HG03135 (cell line): Measurements from ENCODE around the gene LGR4.

Source experiments
- ATAC-seq: cut with Tn5 transposase; IDR thresholded peaks from one replicate; pipeline ENCODE4 v1.9.1; 2021; ENCODE audit warnings: mild to moderate bottlenecking, moderate library complexity; ENCODE audit not compliant: unreplicated experiment

The LGR4 gene

DNA sequence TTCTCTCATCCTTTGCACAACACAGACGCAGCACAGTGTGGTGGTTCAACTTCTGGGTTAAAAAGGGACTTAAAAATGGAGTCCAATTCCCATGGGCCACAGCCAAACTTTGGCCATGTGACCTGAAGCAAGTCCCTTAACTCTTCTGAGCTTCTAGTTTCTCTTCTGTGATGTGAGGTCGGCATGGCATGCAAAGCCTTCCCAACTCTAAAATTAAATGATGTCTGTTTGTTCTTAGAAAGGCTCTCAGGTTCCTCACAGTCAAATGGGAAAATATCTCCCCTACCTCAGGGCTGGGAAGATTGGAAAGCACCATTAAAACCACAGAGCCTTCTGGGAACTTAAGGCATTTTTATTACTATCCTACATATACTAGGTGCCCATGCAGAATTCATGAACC lies 38.8 kb downstream of the LGR4 start:
- no peak for ATAC-seq

DNA sequence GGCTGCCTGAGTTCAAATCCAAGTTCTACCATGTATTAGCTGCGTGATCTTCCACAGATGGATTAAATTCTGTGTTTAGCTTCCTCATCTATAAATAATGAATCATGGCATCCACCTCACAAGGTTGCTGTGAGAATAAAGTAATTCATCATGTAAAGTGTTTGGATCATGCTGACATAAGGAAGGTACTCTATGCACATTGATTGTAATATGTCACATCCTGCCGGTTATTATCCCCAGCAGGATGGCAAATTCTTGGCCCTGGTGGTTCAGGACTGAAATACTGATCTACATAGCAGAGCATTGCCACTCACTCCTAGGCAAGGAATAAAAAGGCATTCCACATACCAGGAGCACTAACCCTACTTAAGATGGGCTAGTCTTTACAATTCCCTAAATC lies 40.8 kb downstream of the LGR4 start:
- no peak for ATAC-seq

DNA sequence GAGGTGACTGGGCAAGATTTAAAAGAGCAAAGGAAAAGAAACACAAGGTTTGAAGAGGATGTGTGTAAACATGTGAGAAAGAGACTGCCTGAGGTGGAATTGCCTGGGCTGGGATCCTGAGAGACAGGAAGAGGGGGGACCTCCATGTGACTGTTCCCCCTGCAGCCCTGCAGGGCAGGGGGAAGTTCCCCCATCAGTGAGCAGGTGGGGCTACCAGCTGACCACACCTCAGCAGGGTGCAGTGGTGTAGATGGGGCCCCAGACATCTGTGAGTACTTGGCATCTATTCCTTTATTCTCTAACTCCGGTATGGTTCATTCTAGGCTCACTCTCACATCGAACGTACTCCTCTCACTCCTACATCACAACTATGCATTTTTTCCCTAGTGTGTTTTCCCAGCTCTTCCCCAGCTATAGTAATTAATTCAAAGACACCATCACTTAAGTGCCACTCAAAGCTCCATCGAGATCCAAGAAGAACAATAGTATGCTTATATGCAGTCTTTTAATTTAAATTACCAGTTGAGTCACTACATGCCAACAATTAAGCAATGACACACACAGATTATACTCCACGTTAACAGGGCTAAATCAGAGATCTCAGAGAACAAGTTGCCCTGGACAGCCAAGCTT lies 42.7 kb downstream of the LGR4 start:
- ATAC-seq: no peak

DNA sequence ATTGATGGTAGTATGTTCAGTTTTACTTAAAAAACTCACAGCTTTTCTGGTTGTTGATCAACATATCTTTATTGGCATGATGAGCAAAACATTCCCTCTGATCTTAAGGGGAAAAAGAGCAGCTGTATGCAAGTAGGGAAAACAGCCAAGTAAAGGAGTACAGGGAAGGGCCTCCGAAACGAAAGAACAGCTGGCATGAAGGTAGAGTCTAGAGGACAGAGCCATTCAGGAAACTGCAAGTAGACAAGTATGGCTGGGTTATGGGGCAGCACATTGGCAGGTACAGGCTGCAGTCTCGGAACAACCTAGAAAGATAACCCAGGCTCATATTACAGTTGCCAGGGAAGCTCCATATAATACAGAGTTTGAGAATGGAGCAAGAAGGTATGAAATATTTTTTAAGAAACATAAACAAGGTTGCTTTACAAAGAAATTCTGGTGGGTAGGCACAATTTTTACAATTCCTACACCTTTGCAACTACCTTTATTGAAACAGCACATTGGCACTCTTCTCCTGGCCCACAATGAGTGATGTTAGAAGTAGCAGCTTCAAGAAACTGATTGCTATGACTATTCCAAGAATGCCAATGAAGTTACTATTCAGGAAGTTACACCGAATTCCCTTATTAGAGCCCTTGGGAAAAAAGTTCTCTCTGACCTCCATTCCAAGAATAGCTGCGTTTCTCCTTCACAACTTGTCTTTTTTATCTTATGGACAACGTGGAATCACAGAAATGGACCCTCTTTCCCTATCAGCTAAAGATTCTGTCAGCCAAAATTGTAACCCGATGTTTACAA lies 45.2 kb downstream of the LGR4 start:
- no peak for ATAC-seq

DNA sequence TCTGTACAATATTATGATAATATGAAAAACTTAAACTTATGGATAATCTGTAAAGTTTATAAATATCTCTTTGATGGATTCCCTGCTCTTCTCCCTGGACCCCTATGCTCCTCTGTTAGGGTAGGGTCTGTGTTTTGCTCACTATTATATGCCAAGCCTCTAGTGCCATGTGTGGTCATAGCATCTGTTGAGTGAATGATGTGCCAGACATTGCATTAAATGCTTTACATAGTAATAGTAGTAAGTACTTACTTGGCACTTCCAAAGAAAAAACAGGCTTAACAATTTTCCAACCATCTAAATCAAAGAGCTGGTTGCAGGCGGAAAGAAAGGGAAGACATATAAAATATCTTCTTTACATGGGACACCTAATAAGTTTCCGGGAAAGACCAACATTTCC lies 46.8 kb downstream of the LGR4 start:
- ATAC-seq: no peak

DNA sequence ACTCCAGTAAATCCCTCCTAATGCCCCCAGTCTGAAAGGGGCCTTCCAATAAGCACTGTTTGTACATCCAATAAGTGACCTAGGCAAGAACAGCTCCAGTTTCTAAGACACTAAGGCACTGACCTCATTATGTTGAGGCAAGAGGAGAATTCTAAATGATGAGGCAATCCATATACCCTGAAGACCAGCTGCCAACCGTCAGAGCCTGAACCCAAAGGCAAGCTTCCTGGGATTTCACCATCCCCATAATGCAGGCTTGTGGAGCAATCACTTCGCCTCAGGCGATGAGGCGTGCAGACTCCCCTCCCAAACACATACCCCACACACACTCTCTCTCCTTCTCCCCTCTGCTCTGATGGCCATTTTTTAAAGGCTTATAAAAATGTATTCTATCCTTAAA lies 49.5 kb downstream of the LGR4 start:
- no peak for ATAC-seq

DNA sequence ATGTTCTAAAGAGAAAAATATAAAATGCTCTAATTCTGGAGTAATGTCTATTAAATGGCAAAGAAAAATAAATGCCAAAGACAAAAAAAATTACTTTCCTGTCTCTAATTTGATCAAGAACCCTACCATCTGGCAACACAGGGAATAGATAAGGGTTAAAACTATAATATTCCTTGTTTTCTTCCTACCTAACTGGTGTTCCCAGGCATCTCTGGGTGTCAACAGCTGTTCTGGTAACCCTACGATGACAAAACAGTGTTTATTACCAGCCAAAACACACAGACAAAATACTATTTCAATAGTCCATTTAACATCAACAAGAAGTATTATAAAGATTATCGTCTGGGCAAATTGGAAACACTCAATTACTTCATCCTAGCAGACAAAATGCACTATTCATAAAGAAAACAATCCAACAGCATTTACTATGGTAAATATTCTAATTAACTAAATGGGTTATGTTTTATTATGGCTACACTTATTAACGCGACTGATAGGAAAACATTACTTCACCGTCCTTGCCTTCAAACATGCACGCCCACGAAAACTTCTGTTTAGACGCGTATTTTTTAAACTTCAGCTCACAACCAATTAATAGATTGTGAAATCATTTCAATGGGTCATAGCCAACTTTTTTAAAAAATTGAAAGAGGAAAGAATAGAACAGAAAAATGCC lies 50.6 kb downstream of the LGR4 start:
- ATAC-seq: no peak

DNA sequence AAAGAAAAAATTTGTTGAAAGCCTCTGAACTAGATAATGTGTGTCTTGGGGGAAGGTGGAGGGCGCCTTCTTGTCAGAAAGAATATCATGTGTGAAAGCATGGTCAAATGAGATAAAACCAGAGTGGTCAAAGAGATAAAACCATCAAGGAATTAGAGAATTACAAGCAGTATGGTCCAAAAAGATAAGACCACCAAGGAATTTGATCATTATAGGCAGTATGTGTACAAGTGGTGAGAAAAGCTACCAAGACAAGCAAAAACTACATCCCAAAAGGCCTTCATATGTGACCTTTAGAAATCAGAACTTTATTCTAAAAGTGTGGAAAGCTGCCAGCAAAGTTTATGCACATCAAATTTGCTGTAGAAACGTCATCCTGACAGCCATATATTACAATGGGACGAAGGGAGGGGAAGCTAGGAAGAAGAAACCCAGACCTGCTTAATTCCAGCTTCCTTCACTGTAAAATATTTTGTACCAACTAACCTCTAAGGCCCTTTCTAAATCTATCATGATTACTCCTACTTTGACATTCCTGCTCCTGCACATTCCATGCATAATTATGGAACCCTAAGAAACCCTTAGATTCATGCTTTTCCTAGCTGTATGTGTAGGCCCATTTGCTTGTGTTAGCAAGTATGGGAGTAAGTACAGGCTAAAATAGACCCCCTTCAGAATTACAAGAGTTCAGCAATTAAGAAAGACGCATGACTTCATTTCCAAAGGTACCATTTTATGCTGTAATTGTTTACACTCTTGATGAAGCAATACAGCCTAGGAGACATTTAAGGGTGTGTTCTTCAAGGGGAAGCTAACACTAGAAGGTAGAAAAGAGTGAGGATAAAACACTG lies 51.6 kb downstream of the LGR4 start:
- no peak for ATAC-seq

DNA sequence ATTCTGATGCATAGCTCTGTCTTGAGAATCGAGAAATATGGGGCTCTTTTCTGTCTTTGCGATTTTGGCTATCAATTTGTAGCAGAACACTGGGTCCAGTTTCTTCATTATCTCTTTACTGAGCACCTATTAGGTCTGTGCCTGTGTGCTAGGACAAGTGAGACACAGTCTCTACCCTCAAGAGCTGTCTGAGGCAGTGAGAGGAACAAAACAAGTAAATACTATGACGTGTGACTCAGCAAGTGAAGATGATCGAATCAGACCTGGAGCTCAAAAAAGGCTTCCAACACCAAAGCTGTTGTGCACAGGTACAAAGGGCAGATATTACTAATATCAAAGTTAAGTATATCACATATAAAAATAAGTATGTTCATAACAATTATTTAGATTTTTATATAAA lies 52.4 kb downstream of the LGR4 start:
- no peak for ATAC-seq

DNA sequence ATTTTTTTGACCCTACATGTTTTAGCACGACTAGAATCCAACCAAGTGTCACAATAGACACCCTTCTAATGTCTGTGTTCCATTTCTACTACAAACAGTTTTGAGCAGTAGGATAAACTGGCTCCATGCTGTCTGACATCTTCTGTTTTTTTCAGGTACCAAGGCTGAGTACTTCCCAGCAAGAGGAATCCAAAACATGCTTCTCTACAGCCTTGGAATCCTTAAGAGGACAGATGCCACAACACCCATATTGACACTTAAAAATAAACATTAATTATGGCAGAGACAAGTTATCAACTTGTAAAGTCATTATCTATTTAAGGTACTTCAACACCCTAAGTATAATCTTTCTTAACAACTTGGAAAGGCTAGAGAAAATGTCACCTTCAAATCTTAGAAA lies 54.2 kb downstream of the LGR4 start:
- ATAC-seq: no peak

DNA sequence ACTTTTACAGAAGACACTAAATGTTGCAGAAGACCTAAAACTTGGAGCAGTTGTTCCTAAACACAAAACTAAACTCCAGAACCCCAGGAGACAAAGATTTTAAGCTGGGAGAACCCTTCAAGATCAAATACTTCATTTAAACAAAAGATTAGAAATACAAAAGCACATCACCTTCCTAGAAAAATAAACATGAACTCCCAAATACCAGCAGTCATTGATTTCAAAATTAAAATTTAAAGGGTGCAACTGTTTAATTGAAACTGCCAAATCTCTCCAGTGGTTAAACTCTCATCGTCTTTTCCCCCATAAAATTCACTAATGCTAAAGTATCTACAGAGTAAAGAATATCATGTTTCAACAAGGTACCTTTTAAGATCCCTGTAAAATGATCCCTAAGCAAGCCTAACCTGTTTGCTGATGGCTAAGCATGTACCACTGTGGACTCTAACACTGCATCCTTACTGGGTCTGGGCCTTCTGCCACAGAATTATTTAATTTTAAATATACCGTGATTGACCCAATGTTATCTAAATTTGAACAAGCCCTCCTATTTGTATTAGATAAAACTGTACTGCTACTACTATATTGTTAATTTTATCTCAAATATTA lies 55.9 kb downstream of the LGR4 start:
- no peak for ATAC-seq

DNA sequence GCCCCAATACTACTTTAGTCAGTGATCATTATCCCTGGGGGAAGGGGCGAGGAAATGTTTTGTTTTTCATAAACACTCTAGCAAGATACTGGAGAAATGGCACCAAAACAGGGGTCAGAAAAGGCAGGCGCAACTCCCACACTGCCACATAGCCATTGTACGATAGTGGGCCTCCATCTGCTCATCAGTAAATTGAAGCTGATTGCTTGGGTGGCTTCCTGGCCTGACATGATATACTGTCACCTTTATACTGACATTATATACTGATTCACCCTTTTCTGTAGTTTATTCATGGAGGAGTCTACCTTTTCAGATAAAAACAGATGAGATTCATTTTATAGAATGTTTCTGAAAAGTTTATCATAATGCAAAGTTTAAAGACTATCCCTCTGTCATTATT lies 57.9 kb downstream of the LGR4 start:
- ATAC-seq: no peak

DNA sequence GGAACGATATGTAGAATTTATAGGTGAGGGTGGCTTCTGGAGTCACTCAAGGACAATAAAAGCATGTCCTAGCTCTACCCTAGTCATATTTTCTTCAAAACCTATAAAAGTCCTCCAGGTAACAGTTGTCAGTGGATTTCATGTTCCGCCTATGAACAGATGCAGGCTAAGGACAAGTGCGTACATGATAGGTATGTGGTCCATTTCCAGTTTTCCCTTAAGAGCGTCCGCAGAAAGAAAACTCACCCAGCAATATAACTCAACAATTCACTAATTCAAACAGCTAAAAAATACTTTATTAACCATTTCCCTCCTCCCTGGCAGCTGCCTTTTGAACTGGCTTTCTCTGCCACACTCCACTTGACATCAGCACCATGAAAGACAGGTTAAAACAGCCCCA lies 59.4 kb downstream of the LGR4 start:
- no peak for ATAC-seq

DNA sequence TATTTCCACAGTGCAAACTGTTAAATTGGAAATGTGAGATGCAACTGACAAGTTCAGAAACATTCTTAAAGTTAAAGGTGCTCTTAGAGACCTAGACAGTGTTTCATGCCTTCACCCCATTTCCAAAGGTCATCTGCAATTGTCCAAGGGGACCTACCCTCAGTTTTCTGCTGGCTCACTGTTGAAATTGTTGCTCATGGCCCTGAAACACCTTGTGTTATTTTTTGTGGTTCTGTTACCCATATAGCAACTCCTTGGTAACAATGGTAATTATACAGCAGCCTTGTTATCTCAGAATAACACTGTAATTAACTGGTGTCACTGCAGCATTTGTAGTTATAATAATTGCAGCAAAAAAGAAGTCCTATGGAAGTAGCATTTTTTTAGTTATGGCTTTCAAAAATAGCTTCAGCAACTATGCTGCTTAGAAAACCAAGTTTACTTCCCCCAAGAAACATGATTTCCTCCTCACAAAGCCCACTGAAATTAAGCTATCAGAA lies 60.3 kb downstream of the LGR4 start:
- ATAC-seq: no peak

DNA sequence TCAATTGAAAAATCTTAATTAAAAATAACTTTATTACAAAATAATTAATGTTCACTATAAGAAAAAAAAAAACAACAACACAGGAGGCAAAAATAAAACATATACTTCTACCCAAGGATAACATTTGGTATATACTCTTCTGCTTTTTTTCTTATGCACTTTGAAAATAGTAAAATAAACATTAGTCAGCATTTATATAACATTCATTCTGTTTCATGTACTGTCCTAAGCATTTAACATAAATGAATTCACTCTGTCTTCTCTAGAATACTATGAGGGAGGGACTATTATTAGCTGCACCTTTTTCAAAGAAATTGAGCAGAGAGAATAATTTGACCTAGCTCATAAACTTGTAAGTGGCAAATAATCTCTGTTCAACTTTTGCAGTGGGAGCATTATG lies 61.3 kb downstream of the LGR4 start:
- no peak for ATAC-seq

DNA sequence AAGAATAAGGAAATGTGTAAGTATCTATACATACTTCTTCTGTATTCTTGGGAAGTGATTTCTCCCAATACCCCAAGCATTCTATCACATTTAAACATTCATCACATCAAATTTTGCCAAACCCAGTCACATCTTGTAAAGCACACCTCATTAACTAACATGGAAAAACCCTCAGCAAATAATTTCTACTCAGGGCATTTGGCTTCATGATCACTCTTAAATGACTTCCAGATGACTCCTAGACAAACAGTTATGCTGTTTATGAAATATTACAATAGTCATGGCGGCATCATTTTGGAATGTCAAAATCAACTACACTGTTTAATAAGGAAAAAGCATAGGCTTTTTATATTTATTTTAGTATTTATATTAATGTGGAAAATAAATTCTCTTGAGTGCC lies 62.3 kb downstream of the LGR4 start:
- ATAC-seq: no peak

DNA sequence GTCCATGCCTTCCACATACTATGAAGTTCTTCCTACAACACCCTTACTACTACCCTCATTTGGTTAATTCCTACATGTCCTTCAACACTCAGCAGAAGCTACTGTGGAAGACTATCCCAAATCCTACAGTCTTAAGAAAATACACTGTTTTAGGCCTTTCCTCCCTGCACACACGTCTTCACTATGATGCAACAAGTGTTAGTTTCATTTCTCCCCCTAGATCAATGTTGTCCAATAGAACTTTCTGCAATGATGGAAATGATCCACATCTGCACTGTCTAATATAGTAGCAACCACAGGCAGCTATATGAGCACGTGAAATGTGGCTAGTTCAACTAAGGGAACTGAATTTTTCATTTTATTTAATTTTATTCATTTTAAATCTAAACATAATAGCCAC lies 62.8 kb downstream of the LGR4 start:
- no peak for ATAC-seq

DNA sequence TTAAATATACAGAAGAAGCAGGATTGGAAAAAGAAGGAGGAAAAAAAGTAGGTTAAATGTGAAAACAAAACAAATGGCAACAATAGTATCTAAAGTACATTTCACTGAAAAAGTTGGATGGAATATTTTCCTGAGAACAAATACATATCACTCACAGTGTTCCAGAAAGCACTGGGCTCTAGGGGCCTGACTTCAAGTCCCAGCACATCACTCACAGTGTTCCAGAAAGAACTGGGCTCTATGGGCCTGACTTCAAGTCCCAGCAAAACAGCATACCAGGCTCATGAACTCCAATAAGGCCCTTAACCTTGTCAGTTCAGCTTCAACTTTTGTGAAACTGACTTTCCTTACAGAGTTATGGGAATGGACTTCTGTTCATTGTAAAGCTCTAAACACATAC lies 63.5 kb downstream of the LGR4 start:
- ATAC-seq: no peak

DNA sequence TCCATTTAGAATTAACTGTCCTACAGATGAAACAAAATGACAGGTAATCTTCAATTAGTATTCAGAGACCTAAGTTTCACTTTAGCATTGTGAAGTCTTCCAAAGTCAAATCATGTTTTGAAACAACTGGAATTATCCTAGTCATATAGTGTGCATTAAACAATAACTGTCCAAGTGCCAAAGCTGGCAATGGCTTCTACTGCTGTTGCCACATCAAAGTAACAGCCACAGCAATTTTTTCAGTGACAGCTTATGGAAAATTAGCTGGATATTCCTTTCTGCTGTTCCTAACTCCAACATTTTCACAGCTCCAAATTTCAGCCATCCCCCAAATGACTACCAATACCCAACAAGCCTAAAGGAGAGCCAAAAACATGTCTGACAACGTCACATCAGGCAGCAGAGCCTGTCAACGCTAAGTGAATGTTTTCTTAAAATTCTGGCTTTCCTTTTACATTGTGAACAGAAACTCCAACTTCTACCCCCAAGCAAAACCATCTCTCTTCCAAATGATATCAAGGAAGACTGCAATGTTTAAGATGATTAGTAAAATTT lies 64.3 kb downstream of the LGR4 start:
- ATAC-seq: no peak
